GM23338 (cell line): ENCODE data around the gene KLHL13. TPM values are rescaled to one million over a fixed set of nuclear protein-coding genes. Genes with fewer than 3 reads are reported as not detected.

Experiments
- ATAC-seq: fragments of 200-7000 bp; cut with Tn5 transposase; 3 replicates; pipeline ENCODE4 v1.9.1; 2020
- DNase-seq: peaks from one replicate; pipeline ENCODE4 v3.0.0-alpha.2; 2015; ENCODE audit warnings: low spot score
- H2AFZ ChIP-seq: fragments of 200-600 bp; sonication (generic); 2 replicates; pipeline ENCODE4 v1.8.0; 2016; ENCODE audit warnings: antibody characterized with exemption, mild to moderate bottlenecking, moderate library complexity
- H3F3A ChIP-seq: fragments of 200-600 bp; sonication (generic); replicated peaks from 2 replicates; pipeline ENCODE4 v1.8.0; 2017; ENCODE audit warnings: antibody characterized with exemption, mixed run types, low read depth
- H3K27ac ChIP-seq: fragments of 200-600 bp; sonication (generic); 2 replicates; pipeline ENCODE4 v1.6.1; 2016; ENCODE audit warnings: low read depth
- H3K27me3 ChIP-seq: fragments of 200-600 bp; sonication (generic); 2 replicates; pipeline ENCODE4 v1.8.0; 2016; ENCODE audit warnings: mild to moderate bottlenecking, mixed run types, moderate library complexity; ENCODE audit not compliant: insufficient read depth
- H3K36me3 ChIP-seq: fragments of 200-600 bp; sonication (generic); 2 replicates; pipeline ENCODE4 v1.8.0; 2016; ENCODE audit warnings: mild to moderate bottlenecking; ENCODE audit not compliant: insufficient read depth
- H3K4me1 ChIP-seq: fragments of 200-600 bp; sonication (generic); 2 replicates; pipeline ENCODE4 v1.8.0; 2016; ENCODE audit warnings: mild to moderate bottlenecking, moderate library complexity; ENCODE audit not compliant: insufficient read depth
- H3K4me2 ChIP-seq: fragments of 200-600 bp; sonication (generic); 2 replicates; pipeline ENCODE4 v1.7.1; 2017; ENCODE audit warnings: mixed run types
- H3K4me3 ChIP-seq: fragments of 200-600 bp; sonication (generic); 2 replicates; pipeline ENCODE4 v1.6.1; 2016; ENCODE audit warnings: mixed run types
- H3K79me2 ChIP-seq: fragments of 200-600 bp; sonication (generic); replicated peaks from 2 replicates; pipeline ENCODE4 v1.8.0; 2017; ENCODE audit warnings: mild to moderate bottlenecking; ENCODE audit not compliant: insufficient read depth
- H3K9me2 ChIP-seq: fragments of 200-600 bp; sonication (generic); 2 replicates; pipeline ENCODE4 v1.8.0; 2017; ENCODE audit not compliant: insufficient read depth
- H4K20me1 ChIP-seq: fragments of 200-600 bp; sonication (generic); replicated peaks from 2 replicates; pipeline ENCODE4 v1.8.0; 2017; ENCODE audit warnings: mild to moderate bottlenecking; ENCODE audit not compliant: insufficient read depth
- H3K27ac Mint-ChIP-seq: 2 replicates; pipeline ENCODE4 v1.8.0; 2020; ENCODE audit warnings: inconsistent platforms, mild to moderate bottlenecking, moderate library complexity, mixed read lengths
- H3K27me3 Mint-ChIP-seq: 3 replicates; pipeline ENCODE4 v1.8.0; 2022; ENCODE audit warnings: low read depth, mild to moderate bottlenecking, moderate library complexity, mixed read lengths, inconsistent platforms; ENCODE audit not compliant: insufficient read depth, poor library complexity
- H3K36me3 Mint-ChIP-seq: 3 replicates; pipeline ENCODE4 v1.8.0; 2021; ENCODE audit warnings: low read depth, mild to moderate bottlenecking, inconsistent platforms, moderate library complexity, mixed read lengths
- H3K4me1 Mint-ChIP-seq: 3 replicates; pipeline ENCODE4 v1.8.0; 2020; ENCODE audit warnings: mild to moderate bottlenecking, inconsistent platforms, mixed read lengths
- H3K4me3 Mint-ChIP-seq: 3 replicates; pipeline ENCODE4 v1.8.0; 2021; ENCODE audit warnings: moderate library complexity, mild to moderate bottlenecking, inconsistent platforms, mixed read lengths
- H3K9me3 Mint-ChIP-seq: 3 replicates; pipeline ENCODE4 v1.8.0; 2020; ENCODE audit warnings: moderate library complexity, mild to moderate bottlenecking, inconsistent platforms, mixed read lengths
- EZH2 ChIP-seq: fragments of 200-600 bp; sonication (generic); IDR thresholded peaks from one replicate; pipeline ENCODE4 v1.8.0; 2017; ENCODE audit warnings: antibody characterized with exemption, mild to moderate bottlenecking, low read depth; ENCODE audit not compliant: unreplicated experiment
- EZH2phosphoT487 ChIP-seq: fragments of 200-600 bp; sonication (generic); IDR thresholded peaks from one replicate; pipeline ENCODE4 v1.8.1; 2018; ENCODE audit warnings: antibody characterized with exemption; ENCODE audit not compliant: unreplicated experiment
- JUNB ChIP-seq: IDR thresholded peaks from one replicate; pipeline ENCODE4 v1.6.1; 2016; ENCODE audit warnings: antibody characterized with exemption; ENCODE audit not compliant: unreplicated experiment
- NANOG ChIP-seq: IDR thresholded peaks from 2 replicates; pipeline ENCODE4 v1.6.1; 2016; ENCODE audit warnings: antibody characterized with exemption, borderline replicate concordance
- POLR2AphosphoS5 ChIP-seq: IDR thresholded peaks from 2 replicates; pipeline ENCODE4 v1.6.1; 2016; ENCODE audit warnings: antibody characterized with exemption, low read depth
- ZNF114 ChIP-seq: fragments of 250-450 bp; sonication (Bioruptor Pico); IDR thresholded peaks from 2 replicates; pipeline ENCODE4 v1.5.0; 2020; ENCODE audit warnings: mild to moderate bottlenecking, moderate library complexity
- ZNF331 ChIP-seq: fragments of 250-450 bp; sonication (Bioruptor Pico); IDR thresholded peaks from 2 replicates; pipeline ENCODE4 v1.5.0; 2020; ENCODE audit warnings: low read depth, mild to moderate bottlenecking, moderate library complexity
- polyA plus RNA-seq: library from polyadenylated mRNA; unstranded; fragments of >200 nt; fragmentation: Nextera tagmentation; extraction: Ambion mirVana; gene quantifications from 2 replicates; pipeline ENCODE4 v1.2.1, GENCODE V29; 2016
- total RNA-seq: library from RNA; depleted of rRNA; stranded (reverse); fragments of >200 nt; shearing (Covaris generic); gene quantifications from 2 replicates; pipeline ENCODE4 v1.2.3, GENCODE V29; 2014
- TF ChIP-seq, protein P1 (sequence below): fragments of 250-450 bp; sonication (Bioruptor Pico); IDR thresholded peaks from 2 replicates; pipeline ENCODE4 v1.5.0; 2020; ENCODE audit warnings: mild to moderate bottlenecking, moderate library complexity
- TF ChIP-seq, protein P2 (sequence below), 2 experiments: fragments of 200-600 bp in 1 of 2; sonication (generic) in 1 of 2; conservative IDR thresholded peaks; 2 replicates each; pipeline versions ENCODE4 v1.5.1 to v1.6.1; 2016 to 2017; ENCODE audit warnings: antibody characterized with exemption in 2 of 2, low read depth in 2 of 2, mild to moderate bottlenecking in 2 of 2, moderate library complexity in 1 of 2
- TF ChIP-seq, protein P3 (sequence below): IDR thresholded peaks from 2 replicates; pipeline ENCODE4 v1.6.1; 2016; ENCODE audit warnings: antibody characterized with exemption
- TF ChIP-seq, protein P4 (sequence below): IDR thresholded peaks from one replicate; pipeline ENCODE4 v1.6.1; 2018; ENCODE audit warnings: antibody characterized with exemption; ENCODE audit not compliant: unreplicated experiment

The KLHL13 gene
- total and polyA plus RNA-seq, 2 experiments from 2014 or later, result 5.9 to 10.9 TPM

DNA sequence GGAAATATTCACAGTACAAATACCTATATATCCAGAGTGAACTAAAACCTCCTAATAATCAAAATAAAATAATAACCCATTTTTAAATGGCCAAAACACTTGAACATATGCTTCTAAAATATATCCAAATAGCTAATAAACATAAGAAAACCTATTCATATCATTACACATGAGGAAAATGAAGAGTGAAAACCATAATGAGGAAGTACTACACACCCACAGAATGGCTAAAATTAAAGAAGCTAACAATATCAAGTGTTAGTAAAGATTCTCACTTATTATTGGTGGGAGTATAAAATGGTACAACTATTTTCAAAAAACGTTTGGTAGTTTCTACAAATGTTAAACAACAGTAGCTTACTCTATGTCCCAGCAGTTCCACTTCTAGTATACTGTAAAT lies 92.1 kb downstream of the KLHL13 start (continued):
- TF ChIP-seq, protein P1, sequence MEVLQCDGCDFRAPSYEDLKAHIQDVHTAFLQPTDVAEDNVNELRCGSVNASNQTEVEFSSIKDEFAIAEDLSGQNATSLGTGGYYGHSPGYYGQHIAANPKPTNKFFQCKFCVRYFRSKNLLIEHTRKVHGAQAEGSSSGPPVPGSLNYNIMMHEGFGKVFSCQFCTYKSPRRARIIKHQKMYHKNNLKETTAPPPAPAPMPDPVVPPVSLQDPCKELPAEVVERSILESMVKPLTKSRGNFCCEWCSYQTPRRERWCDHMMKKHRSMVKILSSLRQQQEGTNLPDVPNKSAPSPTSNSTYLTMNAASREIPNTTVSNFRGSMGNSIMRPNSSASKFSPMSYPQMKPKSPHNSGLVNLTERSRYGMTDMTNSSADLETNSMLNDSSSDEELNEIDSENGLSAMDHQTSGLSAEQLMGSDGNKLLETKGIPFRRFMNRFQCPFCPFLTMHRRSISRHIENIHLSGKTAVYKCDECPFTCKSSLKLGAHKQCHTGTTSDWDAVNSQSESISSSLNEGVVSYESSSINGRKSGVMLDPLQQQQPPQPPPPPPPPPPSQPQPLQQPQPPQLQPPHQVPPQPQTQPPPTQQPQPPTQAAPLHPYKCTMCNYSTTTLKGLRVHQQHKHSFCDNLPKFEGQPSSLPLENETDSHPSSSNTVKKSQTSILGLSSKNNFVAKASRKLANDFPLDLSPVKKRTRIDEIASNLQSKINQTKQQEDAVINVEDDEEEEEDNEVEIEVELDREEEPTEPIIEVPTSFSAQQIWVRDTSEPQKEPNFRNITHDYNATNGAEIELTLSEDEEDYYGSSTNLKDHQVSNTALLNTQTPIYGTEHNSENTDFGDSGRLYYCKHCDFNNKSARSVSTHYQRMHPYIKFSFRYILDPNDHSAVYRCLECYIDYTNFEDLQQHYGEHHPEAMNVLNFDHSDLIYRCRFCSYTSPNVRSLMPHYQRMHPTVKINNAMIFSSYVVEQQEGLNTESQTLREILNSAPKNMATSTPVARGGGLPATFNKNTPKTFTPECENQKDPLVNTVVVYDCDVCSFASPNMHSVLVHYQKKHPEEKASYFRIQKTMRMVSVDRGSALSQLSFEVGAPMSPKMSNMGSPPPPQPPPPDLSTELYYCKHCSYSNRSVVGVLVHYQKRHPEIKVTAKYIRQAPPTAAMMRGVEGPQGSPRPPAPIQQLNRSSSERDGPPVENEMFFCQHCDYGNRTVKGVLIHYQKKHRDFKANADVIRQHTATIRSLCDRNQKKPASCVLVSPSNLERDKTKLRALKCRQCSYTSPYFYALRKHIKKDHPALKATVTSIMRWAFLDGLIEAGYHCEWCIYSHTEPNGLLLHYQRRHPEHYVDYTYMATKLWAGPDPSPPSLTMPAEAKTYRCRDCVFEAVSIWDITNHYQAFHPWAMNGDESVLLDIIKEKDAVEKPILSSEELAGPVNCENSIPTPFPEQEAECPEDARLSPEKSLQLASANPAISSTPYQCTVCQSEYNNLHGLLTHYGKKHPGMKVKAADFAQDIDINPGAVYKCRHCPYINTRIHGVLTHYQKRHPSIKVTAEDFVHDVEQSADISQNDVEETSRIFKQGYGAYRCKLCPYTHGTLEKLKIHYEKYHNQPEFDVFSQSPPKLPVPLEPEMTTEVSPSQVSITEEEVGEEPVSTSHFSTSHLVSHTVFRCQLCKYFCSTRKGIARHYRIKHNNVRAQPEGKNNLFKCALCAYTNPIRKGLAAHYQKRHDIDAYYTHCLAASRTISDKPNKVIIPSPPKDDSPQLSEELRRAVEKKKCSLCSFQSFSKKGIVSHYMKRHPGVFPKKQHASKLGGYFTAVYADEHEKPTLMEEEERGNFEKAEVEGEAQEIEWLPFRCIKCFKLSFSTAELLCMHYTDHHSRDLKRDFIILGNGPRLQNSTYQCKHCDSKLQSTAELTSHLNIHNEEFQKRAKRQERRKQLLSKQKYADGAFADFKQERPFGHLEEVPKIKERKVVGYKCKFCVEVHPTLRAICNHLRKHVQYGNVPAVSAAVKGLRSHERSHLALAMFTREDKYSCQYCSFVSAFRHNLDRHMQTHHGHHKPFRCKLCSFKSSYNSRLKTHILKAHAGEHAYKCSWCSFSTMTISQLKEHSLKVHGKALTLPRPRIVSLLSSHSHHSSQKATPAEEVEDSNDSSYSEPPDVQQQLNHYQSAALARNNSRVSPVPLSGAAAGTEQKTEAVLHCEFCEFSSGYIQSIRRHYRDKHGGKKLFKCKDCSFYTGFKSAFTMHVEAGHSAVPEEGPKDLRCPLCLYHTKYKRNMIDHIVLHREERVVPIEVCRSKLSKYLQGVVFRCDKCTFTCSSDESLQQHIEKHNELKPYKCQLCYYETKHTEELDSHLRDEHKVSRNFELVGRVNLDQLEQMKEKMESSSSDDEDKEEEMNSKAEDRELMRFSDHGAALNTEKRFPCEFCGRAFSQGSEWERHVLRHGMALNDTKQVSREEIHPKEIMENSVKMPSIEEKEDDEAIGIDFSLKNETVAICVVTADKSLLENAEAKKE, result no peak
- TF ChIP-seq EZH2phosphoT487 (no peak), ZNF114 (CRISPR knock-in tag) (no peak)

DNA sequence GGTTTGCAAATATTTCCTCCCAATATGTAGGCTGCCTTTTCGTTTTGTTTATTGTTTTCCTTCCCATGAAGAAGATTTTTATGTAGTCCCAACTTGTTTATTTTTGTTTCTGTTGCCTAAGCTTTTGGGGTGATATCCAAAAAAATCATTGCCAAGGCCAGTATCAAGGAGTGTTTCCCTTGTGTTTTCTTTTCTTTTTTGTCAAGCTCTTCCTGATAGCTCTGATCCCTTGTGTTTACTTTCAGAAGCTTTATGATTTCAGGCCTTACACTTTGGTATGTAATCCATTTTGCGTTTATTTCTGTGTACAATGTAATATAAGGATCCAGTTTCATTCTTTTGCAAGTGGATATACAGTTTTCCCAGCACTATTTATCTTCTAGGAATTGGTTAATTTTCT lies 93.9 kb downstream of the KLHL13 start:
- Mint-ChIP-seq H3K36me3 (no peaks in the 10 kb centered on the region; the same call in 2 of the 3 replicates), H3K27ac (no peak overlapping the region), H3K27me3 (no peaks in the 10 kb centered on the region), H3K4me1 (no peaks in the 10 kb centered on the region), H3K9me3 (no peaks in the 10 kb centered on the region), H3K4me3 (no peak overlapping the region)
- H3F3A ChIP-seq, result no peaks in the 10 kb centered on the region
- no peaks in the 10 kb centered on the region for H3K4me1 ChIP-seq
- H3K27ac ChIP-seq, result no peak overlapping the region
- H4K20me1 ChIP-seq, result no peaks in the 10 kb centered on the region
- H3K9me2 ChIP-seq, result no peaks in the 10 kb centered on the region
- H2AFZ ChIP-seq, result no peak overlapping the region
- H3K4me2 ChIP-seq, result no peak overlapping the region
- ATAC-seq (no peak), DNase-seq (no peak)
- H3K36me3 ChIP-seq, result no peaks in the 10 kb centered on the region
- H3K27me3 ChIP-seq, result no peaks in the 10 kb centered on the region
- no peak overlapping the region for H3K4me3 ChIP-seq
- no peaks in the 10 kb centered on the region for H3K79me2 ChIP-seq
- TF ChIP-seq EZH2 (no peak), POLR2AphosphoS5 (no peak), JUNB (no peak), ZNF114 (CRISPR knock-in tag) (no peak), NANOG (no peak), EZH2phosphoT487 (no peak), ZNF331 (no peak)
- TF ChIP-seq, protein P2, sequence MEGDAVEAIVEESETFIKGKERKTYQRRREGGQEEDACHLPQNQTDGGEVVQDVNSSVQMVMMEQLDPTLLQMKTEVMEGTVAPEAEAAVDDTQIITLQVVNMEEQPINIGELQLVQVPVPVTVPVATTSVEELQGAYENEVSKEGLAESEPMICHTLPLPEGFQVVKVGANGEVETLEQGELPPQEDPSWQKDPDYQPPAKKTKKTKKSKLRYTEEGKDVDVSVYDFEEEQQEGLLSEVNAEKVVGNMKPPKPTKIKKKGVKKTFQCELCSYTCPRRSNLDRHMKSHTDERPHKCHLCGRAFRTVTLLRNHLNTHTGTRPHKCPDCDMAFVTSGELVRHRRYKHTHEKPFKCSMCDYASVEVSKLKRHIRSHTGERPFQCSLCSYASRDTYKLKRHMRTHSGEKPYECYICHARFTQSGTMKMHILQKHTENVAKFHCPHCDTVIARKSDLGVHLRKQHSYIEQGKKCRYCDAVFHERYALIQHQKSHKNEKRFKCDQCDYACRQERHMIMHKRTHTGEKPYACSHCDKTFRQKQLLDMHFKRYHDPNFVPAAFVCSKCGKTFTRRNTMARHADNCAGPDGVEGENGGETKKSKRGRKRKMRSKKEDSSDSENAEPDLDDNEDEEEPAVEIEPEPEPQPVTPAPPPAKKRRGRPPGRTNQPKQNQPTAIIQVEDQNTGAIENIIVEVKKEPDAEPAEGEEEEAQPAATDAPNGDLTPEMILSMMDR (conservative IDR thresholded peaks at IDR 0.05; ENCODE audit: low read depth in 2 of 2), result no peak
- TF ChIP-seq, protein P3, sequence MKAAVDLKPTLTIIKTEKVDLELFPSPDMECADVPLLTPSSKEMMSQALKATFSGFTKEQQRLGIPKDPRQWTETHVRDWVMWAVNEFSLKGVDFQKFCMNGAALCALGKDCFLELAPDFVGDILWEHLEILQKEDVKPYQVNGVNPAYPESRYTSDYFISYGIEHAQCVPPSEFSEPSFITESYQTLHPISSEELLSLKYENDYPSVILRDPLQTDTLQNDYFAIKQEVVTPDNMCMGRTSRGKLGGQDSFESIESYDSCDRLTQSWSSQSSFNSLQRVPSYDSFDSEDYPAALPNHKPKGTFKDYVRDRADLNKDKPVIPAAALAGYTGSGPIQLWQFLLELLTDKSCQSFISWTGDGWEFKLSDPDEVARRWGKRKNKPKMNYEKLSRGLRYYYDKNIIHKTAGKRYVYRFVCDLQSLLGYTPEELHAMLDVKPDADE, result no peak
- TF ChIP-seq, protein P4, sequence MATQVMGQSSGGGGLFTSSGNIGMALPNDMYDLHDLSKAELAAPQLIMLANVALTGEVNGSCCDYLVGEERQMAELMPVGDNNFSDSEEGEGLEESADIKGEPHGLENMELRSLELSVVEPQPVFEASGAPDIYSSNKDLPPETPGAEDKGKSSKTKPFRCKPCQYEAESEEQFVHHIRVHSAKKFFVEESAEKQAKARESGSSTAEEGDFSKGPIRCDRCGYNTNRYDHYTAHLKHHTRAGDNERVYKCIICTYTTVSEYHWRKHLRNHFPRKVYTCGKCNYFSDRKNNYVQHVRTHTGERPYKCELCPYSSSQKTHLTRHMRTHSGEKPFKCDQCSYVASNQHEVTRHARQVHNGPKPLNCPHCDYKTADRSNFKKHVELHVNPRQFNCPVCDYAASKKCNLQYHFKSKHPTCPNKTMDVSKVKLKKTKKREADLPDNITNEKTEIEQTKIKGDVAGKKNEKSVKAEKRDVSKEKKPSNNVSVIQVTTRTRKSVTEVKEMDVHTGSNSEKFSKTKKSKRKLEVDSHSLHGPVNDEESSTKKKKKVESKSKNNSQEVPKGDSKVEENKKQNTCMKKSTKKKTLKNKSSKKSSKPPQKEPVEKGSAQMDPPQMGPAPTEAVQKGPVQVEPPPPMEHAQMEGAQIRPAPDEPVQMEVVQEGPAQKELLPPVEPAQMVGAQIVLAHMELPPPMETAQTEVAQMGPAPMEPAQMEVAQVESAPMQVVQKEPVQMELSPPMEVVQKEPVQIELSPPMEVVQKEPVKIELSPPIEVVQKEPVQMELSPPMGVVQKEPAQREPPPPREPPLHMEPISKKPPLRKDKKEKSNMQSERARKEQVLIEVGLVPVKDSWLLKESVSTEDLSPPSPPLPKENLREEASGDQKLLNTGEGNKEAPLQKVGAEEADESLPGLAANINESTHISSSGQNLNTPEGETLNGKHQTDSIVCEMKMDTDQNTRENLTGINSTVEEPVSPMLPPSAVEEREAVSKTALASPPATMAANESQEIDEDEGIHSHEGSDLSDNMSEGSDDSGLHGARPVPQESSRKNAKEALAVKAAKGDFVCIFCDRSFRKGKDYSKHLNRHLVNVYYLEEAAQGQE, result no peak
